Right lung (tissue), 5 donors: ENCODE data around the gene PRSS36. TPM values are rescaled to one million over a fixed set of nuclear protein-coding genes. Genes with fewer than 3 reads are reported as not detected.
"Not testable (repeated sequence)": the region's sequence is repeated elsewhere in the genome, so short reads cannot be mapped to it uniquely, and the experiment has no call there.

Experiments used
- DNase-seq, 2 donors: peaks; one replicate each; pipeline ENCODE4 v3.0.0-alpha.2; 2013
- polyA plus RNA-seq, 5 donors: library from polyadenylated mRNA; unstranded; fragments of 120-200 nt; gene quantifications; one replicate each; pipeline versions ENCODE4 v1.2.1 to v1.2.3, GENCODE V29; 2013; ENCODE audit warnings: inconsistent platforms in 1 of 5, low replicate concordance in 1 of 5; ENCODE audit not compliant: insufficient read length in 5 of 5, insufficient read depth in 1 of 5

PRSS36 gene
- polyA plus RNA-seq, 5 donors: 1.6 to 3.4 (median 2.2) TPM

- DNase-seq: no peak
Observed at GRCh38 chr16:31105677-31106213, 44.1 kb downstream of the PRSS36 start.

DNA sequence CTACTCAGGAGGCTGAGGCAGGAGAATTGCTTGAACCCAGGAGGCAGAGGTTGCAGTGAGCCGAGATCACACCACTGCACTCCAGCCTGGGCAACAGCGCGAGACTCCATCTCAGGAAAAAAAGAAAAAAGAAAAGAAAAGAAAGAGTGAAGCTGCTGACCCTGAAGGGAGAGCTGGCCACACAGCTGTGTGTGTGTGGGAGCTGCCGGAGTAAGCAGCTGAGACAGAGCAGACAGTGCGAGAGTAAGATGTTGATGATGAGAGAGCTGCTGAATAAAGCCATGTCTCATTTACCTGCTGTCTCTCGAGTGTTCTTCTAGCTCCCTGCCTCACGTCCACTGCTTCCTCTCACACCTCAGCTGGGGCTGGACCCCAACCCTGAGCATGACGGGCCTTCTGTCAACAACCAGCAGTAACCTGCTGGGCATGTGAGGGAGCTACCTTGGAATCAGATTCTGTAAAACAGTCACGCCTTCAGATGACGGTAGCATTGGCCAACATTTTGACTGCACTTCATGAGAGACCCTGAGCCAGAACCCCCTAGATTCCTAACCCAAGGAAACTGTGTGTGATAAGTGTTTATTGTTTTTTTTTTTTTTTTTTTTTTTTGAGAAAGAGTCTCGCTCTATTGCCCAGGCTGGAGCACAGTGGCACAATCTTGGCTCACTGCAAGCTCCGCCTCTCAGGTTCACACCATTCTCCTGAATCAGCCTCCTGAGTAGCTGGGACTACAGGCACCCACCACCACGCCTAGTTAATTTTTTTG is 48.8 kb downstream of the PRSS36 start:
- DNase-seq: not testable (repeated sequence)

DNA sequence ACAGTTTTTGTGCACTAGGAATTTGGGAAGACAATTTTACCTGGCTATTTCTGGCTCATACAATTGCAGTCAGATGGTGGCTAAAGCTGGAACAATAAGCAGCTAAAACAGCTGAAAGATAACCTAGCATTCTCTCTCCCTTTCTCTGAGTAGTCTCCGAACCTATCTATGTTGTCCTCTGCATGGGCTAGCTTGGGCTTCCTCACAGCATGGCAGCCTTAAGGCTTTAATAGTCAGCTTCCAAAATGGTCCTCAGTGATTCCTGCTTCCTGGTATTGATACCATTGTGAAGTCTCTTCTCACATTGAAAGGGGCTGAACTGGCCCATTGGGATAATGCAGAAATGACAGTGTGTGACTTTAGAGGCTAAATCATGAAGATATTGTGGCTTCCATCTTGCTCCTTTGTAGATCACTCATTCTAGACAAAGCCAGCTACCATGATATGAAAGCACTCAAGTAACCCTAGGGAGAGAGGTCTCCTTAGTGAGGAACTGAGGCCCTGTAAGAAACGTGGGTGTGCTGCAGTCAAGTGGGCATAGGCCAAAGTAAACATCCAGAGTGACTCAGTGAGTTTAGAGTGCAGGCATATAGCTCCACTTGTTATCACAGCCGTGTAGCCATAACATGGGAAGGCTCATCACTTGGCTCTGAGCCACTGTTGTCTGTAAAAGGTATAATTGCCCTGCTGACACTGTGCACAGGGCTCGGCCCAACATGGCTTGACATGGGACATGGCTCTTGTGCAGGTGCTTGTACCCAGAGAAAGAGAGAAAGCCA is 49.8 kb downstream of the PRSS36 start:
- no peak for DNase-seq

DNA sequence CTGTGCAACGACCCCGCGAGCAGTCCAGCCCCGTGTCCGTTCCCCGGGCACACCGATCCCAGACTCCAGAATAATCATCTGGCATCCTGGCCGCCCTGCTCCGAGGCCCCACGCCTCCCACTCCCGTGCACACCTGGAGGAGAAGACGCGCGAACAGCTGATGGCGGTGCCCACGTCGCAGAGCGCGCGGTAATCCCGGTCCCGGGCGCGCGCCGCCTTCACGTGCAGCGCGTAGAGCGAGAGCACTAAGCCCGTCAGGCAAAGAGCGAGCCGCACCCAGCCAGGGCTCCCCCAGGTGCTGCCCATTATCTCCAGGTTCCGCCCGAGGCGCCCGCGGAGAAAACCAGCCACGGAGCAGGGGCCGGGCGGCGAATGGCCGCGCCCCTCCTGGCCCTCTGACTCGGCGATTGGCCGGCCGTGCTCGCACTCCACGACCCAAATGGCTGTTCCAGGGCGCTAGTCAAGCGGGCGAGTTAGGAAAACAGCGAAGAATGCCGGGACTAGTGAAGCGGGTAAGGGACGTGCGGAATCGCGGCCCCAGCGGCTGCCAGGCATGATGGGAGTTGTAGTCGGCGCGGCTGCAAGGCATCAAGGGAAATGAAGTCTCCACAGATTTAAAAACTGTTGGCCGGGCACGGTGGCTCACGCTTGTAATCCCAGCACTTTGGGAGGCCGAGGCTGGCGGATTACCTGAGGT is 55.3 kb downstream of the PRSS36 start, which contains the start of gene VKORC1:
TSS of gene VKORC1 (minus strand) at position 374 of the 697 bp plus-strand sequence. CDS start at position 306, 68 bp downstream.
- peak; percentile 86 for DNase-seq

GRCh38 chr16:31094088-31094423 is 55.8 kb downstream of the PRSS36 start:
- no peak for DNase-seq

- no peak for DNase-seq
Observed at GRCh38 chr16:31093132-31093703, 56.6 kb downstream of the PRSS36 start.

GRCh38 chr16:31092330-31092729 is 57.5 kb downstream of the PRSS36 start:
- DNase-seq: no peak

- DNase-seq: no peak
Observed at GRCh38 chr16:31090540-31090939, 59.3 kb downstream of the PRSS36 start.

DNA sequence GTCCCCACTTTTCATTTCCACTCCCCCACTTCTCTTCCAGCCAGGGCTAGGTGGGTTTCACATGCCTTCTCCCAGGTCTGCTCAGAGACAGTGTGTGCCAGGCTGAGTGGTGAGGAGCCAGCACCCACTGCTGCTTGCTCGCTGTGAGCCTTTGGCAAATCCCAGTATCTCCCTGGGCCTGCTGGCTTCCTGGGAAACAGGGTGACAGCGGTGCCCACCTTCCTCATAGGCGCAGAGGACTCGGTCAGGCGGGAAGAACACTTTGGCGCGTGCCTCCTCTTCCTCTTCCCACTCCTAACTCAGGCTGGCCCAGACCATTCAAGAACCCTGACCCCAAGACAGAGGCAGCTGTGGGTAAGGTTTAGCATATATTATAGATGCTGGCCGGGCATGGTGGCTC is 60.7 kb downstream of the PRSS36 start:
- no peak for DNase-seq

Other genes with a start within 250 kb of the PRSS36 start
- 10 to 100 TPM; 13.9 to 29.4 (median 18.1) TPM for gene FBXL19, start 226.5 kb downstream of the PRSS36 start, polyA plus RNA-seq
- 10 to 100 TPM; 16.0 to 21.9 (median 19.8) TPM for gene ORAI3, start 201.0 kb downstream of the PRSS36 start, polyA plus RNA-seq
- gene SETD1A, start 192.3 kb downstream of the PRSS36 start, polyA plus RNA-seq: 10 to 100 TPM; 11.5 to 19.7 (median 13.0) TPM
- gene HSD3B7, start 164.9 kb downstream of the PRSS36 start, polyA plus RNA-seq: 1 to 10 TPM; 3.3 to 6.4 (median 4.5) TPM
- under 1 TPM; 0.37 to 0.70 (median 0.43) TPM for gene STX1B, start 139.4 kb downstream of the PRSS36 start, polyA plus RNA-seq
- 10 to 100 TPM; 33.7 to 48.4 (median 40.5) TPM for gene STX4, start 116.5 kb downstream of the PRSS36 start, polyA plus RNA-seq
- 1 to 10 TPM; 3.6 to 8.1 (median 4.6) TPM for gene ZNF668, start 75.8 kb downstream of the PRSS36 start, polyA plus RNA-seq
- gene ZNF646, start 75.6 kb downstream of the PRSS36 start, polyA plus RNA-seq: 10 to 100 TPM in 4 of 5 donors, 1 to 10 TPM in 1; 9.7 to 13.8 (median 12.7) TPM
- 1 to 10 TPM; 1.1 to 2.1 (median 1.9) TPM for gene PRSS53, start 61.1 kb downstream of the PRSS36 start, polyA plus RNA-seq
- 10 to 100 TPM; 61.7 to 78.7 (median 69.5) TPM for gene VKORC1, start 55.3 kb downstream of the PRSS36 start, polyA plus RNA-seq
- 10 to 100 TPM; 27.8 to 42.2 (median 36.7) TPM for gene BCKDK, start 41.7 kb downstream of the PRSS36 start, polyA plus RNA-seq
- gene KAT8, start 32.4 kb downstream of the PRSS36 start, polyA plus RNA-seq: 10 to 100 TPM; 55.8 to 73.0 (median 67.2) TPM
- gene PRSS8, start 14.3 kb downstream of the PRSS36 start, polyA plus RNA-seq: 100 to 1,000 TPM in 3 of 5 donors, 10 to 100 TPM in 2; 84.0 to 149 (median 119) TPM
- 100 to 1,000 TPM; 673 to 814 (median 691) TPM for gene FUS, start 30.1 kb upstream of the PRSS36 start, polyA plus RNA-seq
- 10 to 100 TPM; 12.7 to 27.8 (median 14.0) TPM for gene PYCARD, start 52.7 kb upstream of the PRSS36 start, polyA plus RNA-seq
- 1 to 10 TPM in 1 of 5 donors, under 1 TPM in 4; 0.13 to 2.5 (median 0.15) TPM for gene TRIM72, start 64.1 kb upstream of the PRSS36 start, polyA plus RNA-seq
- not detected for gene PYDC1, start 67.1 kb upstream of the PRSS36 start, polyA plus RNA-seq
- gene ITGAM, start 109.9 kb upstream of the PRSS36 start, polyA plus RNA-seq: 1 to 10 TPM; 1.9 to 4.2 (median 3.1) TPM
- gene ITGAX, start 205.1 kb upstream of the PRSS36 start, polyA plus RNA-seq: 1 to 10 TPM in 4 of 5 donors, under 1 TPM in 1; 0.90 to 1.9 (median 1.4) TPM
- under 1 TPM in 4 of 5 donors, not detected in 1; 0.03 to 0.25 (median 0.04) TPM for gene ITGAD, start 243.3 kb upstream of the PRSS36 start, polyA plus RNA-seq